D721Med (cell line): ENCODE results near the gene LAMP1.

ENCODE experiments used
- DNase-seq: peaks from one replicate; pipeline ENCODE4 v3.0.0; 2011; ENCODE audit warnings: low spot score; ENCODE audit not compliant: insufficient read length
- FAIRE-seq: peaks from 2 replicates; lab custom pipeline; 2011; peaks lifted over from hg19 to GRCh38; lab: Jason Lieb, UNC
- TF ChIP-seq, protein P1 (sequence below): IDR thresholded peaks from 2 replicates; pipeline ENCODE4 v1.5.1; 2012; ENCODE audit warnings: mild to moderate bottlenecking, control low read depth; ENCODE audit not compliant: insufficient read depth; ENCODE audit errors: missing control alignments

Gene LAMP1

GRCh38 chr13:113356596-113356995, 59.6 kb downstream of the LAMP1 start:
- TF ChIP-seq, protein P1, sequence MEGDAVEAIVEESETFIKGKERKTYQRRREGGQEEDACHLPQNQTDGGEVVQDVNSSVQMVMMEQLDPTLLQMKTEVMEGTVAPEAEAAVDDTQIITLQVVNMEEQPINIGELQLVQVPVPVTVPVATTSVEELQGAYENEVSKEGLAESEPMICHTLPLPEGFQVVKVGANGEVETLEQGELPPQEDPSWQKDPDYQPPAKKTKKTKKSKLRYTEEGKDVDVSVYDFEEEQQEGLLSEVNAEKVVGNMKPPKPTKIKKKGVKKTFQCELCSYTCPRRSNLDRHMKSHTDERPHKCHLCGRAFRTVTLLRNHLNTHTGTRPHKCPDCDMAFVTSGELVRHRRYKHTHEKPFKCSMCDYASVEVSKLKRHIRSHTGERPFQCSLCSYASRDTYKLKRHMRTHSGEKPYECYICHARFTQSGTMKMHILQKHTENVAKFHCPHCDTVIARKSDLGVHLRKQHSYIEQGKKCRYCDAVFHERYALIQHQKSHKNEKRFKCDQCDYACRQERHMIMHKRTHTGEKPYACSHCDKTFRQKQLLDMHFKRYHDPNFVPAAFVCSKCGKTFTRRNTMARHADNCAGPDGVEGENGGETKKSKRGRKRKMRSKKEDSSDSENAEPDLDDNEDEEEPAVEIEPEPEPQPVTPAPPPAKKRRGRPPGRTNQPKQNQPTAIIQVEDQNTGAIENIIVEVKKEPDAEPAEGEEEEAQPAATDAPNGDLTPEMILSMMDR, result no peak
- FAIRE-seq (no peak), DNase-seq (no peak)

GRCh38 chr13:113357529-113357928, 60.5 kb downstream of the LAMP1 start:
- no peak for FAIRE-seq
- DNase-seq, result no peak
- TF ChIP-seq, protein P1, result no peak

DNA sequence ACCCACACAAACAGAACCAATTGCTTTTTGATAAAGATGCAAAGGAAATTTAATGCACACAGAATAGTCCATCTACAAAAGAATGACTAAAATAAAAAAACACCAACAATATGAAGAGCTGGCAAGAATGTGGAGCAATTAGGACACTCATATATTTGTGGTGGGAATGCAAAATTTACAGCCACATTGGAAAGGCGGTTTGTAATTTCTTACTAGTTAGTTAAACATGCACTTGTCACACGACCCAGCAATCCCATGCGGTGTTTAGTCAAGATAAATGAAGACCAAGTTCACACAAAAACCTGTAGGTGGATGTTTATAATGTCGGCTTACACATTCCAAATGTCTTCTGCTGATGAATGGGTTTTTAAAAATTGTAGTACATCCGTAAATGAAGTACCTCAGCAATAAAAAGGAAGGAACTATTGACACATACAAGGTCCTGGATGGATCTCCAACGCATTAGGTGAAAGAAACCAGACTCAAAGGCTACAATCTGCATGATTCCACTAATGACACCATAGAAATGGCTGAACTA, 61.7 kb downstream of the LAMP1 start:
- FAIRE-seq (no peak), DNase-seq (no peak)
- TF ChIP-seq, protein P1, result no peak

- TF ChIP-seq, protein P1, result no peak
- DNase-seq (no peak), FAIRE-seq (no peak)
These were observed 62.5 kb downstream of the LAMP1 start for GRCh38 chr13:113359571-113359970.

DNA sequence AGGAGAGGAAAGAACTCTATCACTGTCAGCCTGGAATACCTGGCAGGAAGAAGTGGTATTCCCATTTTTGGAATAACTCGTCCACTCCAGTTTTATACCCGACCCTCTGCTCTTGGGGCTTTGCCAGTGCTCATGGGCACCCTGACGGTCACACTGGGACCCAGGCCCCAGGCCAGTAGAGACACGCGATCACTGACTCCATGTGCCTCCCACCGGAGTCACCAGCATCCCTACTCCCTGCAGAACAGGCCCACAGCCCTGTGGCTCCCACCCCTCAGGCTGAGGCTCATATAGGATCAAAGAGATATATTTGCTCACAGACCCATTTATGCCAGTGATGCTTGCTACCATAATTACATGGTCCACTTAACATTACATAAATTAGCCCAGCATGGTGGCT, 63.4 kb downstream of the LAMP1 start:
- DNase-seq (no peak), FAIRE-seq (no peak)
- TF ChIP-seq, protein P1, result no peak

- no peak for FAIRE-seq
- TF ChIP-seq, protein P1, result no peak
- no peak for DNase-seq
These were observed 64.4 kb downstream of the LAMP1 start for GRCh38 chr13:113361406-113361805.

GRCh38 chr13:113364311-113364889, 67.4 kb downstream of the LAMP1 start:
- TF ChIP-seq, protein P1, result no peak
- no peak for DNase-seq
- FAIRE-seq, result no peak
